Measurements from ENCODE around the gene CERS6.

CERS6 gene

GRCh38 chr2:168443818-168444217 lies 12.3 kb upstream of the CERS6 start:
- no peak for DNase-seq

GRCh38 chr2:168445960-168446359 lies 10.1 kb upstream of the CERS6 start:
- DNase-seq = no peak

GRCh38 chr2:168448980-168449379 lies 7.1 kb upstream of the CERS6 start:
- DNase-seq = no peak

- DNase-seq = no peak
Measured at GRCh38 chr2:168449419-168449818, 6.7 kb upstream of the CERS6 start.

- DNase-seq = no peak
Measured at GRCh38 chr2:168450171-168450570, 5.9 kb upstream of the CERS6 start.

- DNase-seq = peak; percentile 18
Measured at GRCh38 chr2:168450732-168451131, 5.3 kb upstream of the CERS6 start.

- no peak for DNase-seq
Measured at GRCh38 chr2:168452781-168453180, 3.3 kb upstream of the CERS6 start.

GRCh38 chr2:168453404-168453803 lies 2.7 kb upstream of the CERS6 start:
- DNase-seq = no peak

- no peak for DNase-seq
Measured at GRCh38 chr2:168454737-168455644, 1.1 kb upstream of the CERS6 start.

- peak; percentile 58 for DNase-seq
Measured at GRCh38 chr2:168456521-168457189, 583 bp downstream of the CERS6 start.

GRCh38 chr2:168457190-168457895 lies 1.3 kb downstream of the CERS6 start:
- no peak for DNase-seq

- no peak for DNase-seq
Measured at GRCh38 chr2:168458139-168458538, 2.1 kb downstream of the CERS6 start.

- DNase-seq = no peak
Measured at GRCh38 chr2:168459256-168459655, 3.2 kb downstream of the CERS6 start.

- no peak for DNase-seq
Measured at GRCh38 chr2:168460571-168460970, 4.5 kb downstream of the CERS6 start.

GRCh38 chr2:168461178-168461941 lies 5.3 kb downstream of the CERS6 start:
- no peak for DNase-seq

- no peak for DNase-seq
Measured at GRCh38 chr2:168461942-168462331, 5.9 kb downstream of the CERS6 start.

GRCh38 chr2:168462543-168463045 lies 6.5 kb downstream of the CERS6 start:
- DNase-seq = no peak

GRCh38 chr2:168465594-168465993 lies 9.5 kb downstream of the CERS6 start:
- DNase-seq = no peak

GRCh38 chr2:168466190-168466737 lies 10.2 kb downstream of the CERS6 start:
- DNase-seq = no peak

- DNase-seq = no peak
Measured at GRCh38 chr2:168466834-168467565, 10.9 kb downstream of the CERS6 start.

GRCh38 chr2:168467729-168468128 lies 11.7 kb downstream of the CERS6 start:
- no peak for DNase-seq

GRCh38 chr2:168468354-168468753 lies 12.3 kb downstream of the CERS6 start:
- no peak for DNase-seq

All from NCI-H748 treated with DMSO at 0.1 percent for 48 hours (cell line).